Heart right ventricle (tissue), 16 donors: Measurements from ENCODE around the gene AHNAK. TPM values are rescaled to one million over a fixed set of nuclear protein-coding genes. Genes with fewer than 3 reads are reported as not detected.

Source experiments
- ATAC-seq, 8 donors: fragments of 200-7000 bp; cut with Tn5 transposase; one replicate each; pipeline ENCODE4 v1.9.1; 2020; ENCODE audit warnings: mild to moderate bottlenecking in 8 of 8, moderate library complexity in 8 of 8, moderate number of reproducible peaks in 1 of 8
- DNase-seq, 2 donors: peaks; one replicate each; pipeline ENCODE4 v3.0.0-alpha.2; 2020
- H3K27ac ChIP-seq, 10 donors: fragments of 200-600 bp; sonication (generic) in 2 of 10; one replicate each; pipeline versions ENCODE4 v1.5.0 to v1.8.0; 2020 to 2022; ENCODE audit warnings: mild to moderate bottlenecking in 3 of 10
- H3K27me3 ChIP-seq, 7 donors: fragments of 200-600 bp; one replicate each; pipeline ENCODE4 v1.8.0; 2021 to 2022; ENCODE audit warnings: mild to moderate bottlenecking in 2 of 7
- H3K36me3 ChIP-seq, 9 donors: fragments of 200-600 bp; sonication (generic) in 1 of 9; one replicate each; pipeline versions ENCODE4 v1.5.0 to v1.8.0; 2020 to 2022; ENCODE audit warnings: mild to moderate bottlenecking in 2 of 9
- H3K4me1 ChIP-seq, 9 donors: fragments of 200-600 bp; sonication (generic) in 1 of 9; one replicate each; pipeline versions ENCODE4 v1.5.0 to v1.8.0; 2020 to 2022; ENCODE audit warnings: mild to moderate bottlenecking in 4 of 9
- H3K4me3 ChIP-seq, 10 donors: fragments of 200-600 bp; sonication (generic) in 2 of 10; one replicate each; pipeline versions ENCODE4 v1.5.0 to v1.8.0; 2020 to 2022; ENCODE audit warnings: mild to moderate bottlenecking in 7 of 10, moderate library complexity in 2 of 10
- H3K9me3 ChIP-seq, 11 donors: fragments of 200-600 bp in 10 of 11; sonication (generic) in 2 of 11; one replicate each; pipeline versions ENCODE4 v1.5.0 to v1.8.0; 2013 to 2022; ENCODE audit warnings: mild to moderate bottlenecking in 2 of 11, control low read depth in 1 of 11, moderate library complexity in 1 of 11
- WGBS, 2 donors: extraction: QIAGEN DNeasy Blood & Tissue Kit; methylation state at CpG; one replicate each; pipeline ENCODE4 v1.1.7; 2013; ENCODE audit warnings: inconsistent platforms in 1 of 2; 5-methylcytosine and 5-hydroxymethylcytosine counted together
- intact Hi-C, 10 donors: fragments of 100-400 bp; cut with DNase I; formaldehyde crosslinking; loops; one replicate each; pipeline versions ENCODE4 v1.11.1 to v1.14.2; 2022
- polyA plus RNA-seq, 2 donors: library from polyadenylated mRNA; stranded (reverse); fragments of 200-250 nt; gene quantifications; one replicate each; pipeline ENCODE4 v1.2.3, GENCODE V29; 2013
- total RNA-seq, 10 donors: library from RNA; stranded (reverse); fragmentation: NEBNext Ultra II Directional in 3 of 10; extraction: Animal tissue kit (Norgen Biotek cat#: 25700) in 3 of 10; gene quantifications; one replicate each; pipeline versions ENCODE4 v1.2.1 to v1.2.4, GENCODE V29; 2021 to 2023
- TF ChIP-seq, protein P1 (sequence below), 9 donors: fragments of 200-600 bp; sonication (generic) in 2 of 9; IDR thresholded peaks; one replicate each; pipeline versions ENCODE4 v1.5.0 to v1.8.0; 2021 to 2022; ENCODE audit warnings: antibody characterized with exemption in 9 of 9, mild to moderate bottlenecking in 5 of 9, moderate library complexity in 1 of 9
- donor health status: Arrhythmogenic right ventricular cardiomyopathy.
- donor health status: ischemic (EF 13 %, LVEDD 7.1; RV severe dilation, severe dysfunction).
- donor health status: healthy with polysubstance abuse.
- donor health status: DM: no; HTN: yes; CAD: no.
- donor health status: DM: no; HTN: no; CAD: no.
- donor health status: ischemic (EF 25% LVEDD 6.9; RV normal size, moderate dysfunction).
- donor health status: ischemic (EF 25% LVEDD 5.7; RV mildly dilated, moderate dysfunction).
- donor health status: healthy.
- donor health status: DM: yes; HTN: yes; CAD: no.
- donor health status: Ischemic cardiomyopathy.
- donor health status: ischemic (EF 35%, LVEDD 5.7; RV mildly dilated, moderate dysfunction).
- donor health status: nonischemic (EF 11% LVEDD 7.7; RV severe dilation, severe dysfunction).
- donor health status: DM: yes; HTN: yes; CAD: no.
- donor health status: PGD.
- donor health status: ischemic (EF 29% LVEDD 5.4; RV normal size, mild dysfunction).
- donor health status: nonischemic (EF 23%, LVEDD 6.1; RV moderate dilation, normal function).

The AHNAK gene
- total and polyA plus RNA-seq, 12 donors = 101 to 447 (median 366) TPM

DNA sequence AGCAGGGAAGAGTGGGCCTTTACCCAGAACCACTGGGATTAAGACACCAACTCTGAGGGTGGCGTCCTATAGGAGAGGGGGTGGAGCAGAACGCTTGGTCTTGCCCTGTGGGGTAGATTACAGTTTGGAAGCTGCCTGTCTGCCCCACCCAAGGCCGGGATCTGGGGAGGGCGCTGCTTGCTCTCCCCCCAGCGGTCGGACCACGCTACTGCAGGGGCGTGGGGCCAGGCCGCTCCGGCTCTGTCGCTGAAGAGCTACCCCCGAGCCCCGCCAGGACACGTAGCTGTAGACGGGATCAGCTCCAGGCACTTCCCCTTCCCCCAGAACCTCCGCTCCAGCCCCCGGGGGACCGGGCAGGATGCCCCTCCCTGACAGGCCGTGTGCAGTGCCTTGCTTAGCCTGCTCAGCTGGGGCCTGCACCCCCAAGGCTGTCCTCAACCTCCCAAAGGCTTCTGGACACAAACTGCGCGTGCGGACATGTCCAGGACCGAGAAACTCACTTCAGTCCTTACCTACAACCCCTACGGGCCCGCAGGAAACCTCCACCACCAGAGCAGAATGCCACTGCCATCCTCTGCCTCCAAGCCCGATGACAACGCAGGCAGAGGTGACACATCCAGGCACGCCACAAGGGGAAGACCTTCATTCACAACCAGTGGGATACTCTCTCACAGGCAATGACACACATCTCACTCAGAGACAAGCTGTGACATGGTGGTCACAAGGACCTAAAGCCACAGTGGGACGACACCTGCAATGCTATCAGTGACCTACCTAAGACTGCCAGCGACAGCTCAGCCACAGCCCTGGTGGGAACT, 3.6 kb downstream of the AHNAK start:
- 1 to 2% methylated on average over 30 of the region's 30 CpGs for WGBS, 2 donors
- Histone ChIP-seq H3K4me3 (peak overlapping the region; percentile 72 to 100 (median 99)), H3K27me3 (peaks cover 0 to 6% (median 0%) of the 10 kb centered on the region in 7 donors), H3K4me1 (peaks cover 52 to 82% (median 74%) of the 10 kb centered on the region in 9 donors), H3K27ac (peak overlapping the region; percentile 98 to 100 (median 100)), H3K9me3 (no peaks in the 10 kb centered on the region), H3K36me3 (peaks cover 0 to 16% (median 0%) of the 10 kb centered on the region in 9 donors)
- peak; percentile 26 to 70 (median 44) for ATAC-seq
- intact Hi-C loops = loop anchor here (1.0 to 10.0 kb wide), 16 partner anchors 14 to 148 kb away; no protein-coding TSS in a partner anchor
- TF ChIP-seq, protein P1, sequence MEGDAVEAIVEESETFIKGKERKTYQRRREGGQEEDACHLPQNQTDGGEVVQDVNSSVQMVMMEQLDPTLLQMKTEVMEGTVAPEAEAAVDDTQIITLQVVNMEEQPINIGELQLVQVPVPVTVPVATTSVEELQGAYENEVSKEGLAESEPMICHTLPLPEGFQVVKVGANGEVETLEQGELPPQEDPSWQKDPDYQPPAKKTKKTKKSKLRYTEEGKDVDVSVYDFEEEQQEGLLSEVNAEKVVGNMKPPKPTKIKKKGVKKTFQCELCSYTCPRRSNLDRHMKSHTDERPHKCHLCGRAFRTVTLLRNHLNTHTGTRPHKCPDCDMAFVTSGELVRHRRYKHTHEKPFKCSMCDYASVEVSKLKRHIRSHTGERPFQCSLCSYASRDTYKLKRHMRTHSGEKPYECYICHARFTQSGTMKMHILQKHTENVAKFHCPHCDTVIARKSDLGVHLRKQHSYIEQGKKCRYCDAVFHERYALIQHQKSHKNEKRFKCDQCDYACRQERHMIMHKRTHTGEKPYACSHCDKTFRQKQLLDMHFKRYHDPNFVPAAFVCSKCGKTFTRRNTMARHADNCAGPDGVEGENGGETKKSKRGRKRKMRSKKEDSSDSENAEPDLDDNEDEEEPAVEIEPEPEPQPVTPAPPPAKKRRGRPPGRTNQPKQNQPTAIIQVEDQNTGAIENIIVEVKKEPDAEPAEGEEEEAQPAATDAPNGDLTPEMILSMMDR (IDR thresholded peaks at IDR 0.05) = peak; percentile 30 to 100 (median 100)
- DNase-seq = peak; percentile 86 to 88

DNA sequence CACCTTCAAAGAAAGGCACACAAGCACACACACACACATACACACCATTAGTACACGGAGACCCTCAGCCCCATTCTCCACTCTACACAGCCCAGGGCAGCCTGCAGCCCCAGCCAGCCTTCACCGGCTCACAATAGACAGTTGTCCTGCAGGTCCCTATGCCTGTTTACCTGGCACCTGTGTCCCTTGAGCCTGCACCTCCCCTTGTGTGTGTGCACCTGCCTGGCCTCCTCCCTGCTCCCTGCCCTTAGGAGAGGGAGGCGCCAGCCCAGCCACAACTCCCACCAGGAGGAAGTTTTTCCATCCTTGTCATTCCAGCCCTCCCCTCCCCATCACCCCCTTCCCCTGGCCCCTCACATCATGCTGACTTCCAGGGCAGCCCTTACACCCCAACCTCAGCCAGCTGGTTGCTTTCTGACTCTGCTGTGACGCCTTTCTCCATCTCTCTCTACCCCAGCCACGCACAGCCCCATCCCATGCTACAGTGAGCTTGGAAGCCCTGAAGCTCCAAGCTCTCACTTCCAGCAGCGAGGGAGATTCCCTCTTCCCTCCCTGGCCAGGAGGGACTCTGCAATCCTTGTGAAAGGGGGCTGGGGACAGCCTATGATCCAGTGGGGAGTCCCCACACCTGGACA, 4.4 kb downstream of the AHNAK start:
- Histone ChIP-seq H3K4me3 (peak overlapping the region in 9 of 10 donors; percentile 72 to 100 (median 99)), H3K36me3 (peaks cover 0 to 16% (median 0%) of the 10 kb centered on the region in 9 donors), H3K9me3 (no peaks in the 10 kb centered on the region), H3K27ac (peak overlapping the region; percentile 98 to 100 (median 100)), H3K4me1 (peaks cover 54 to 82% (median 74%) of the 10 kb centered on the region in 9 donors), H3K27me3 (peaks cover 0 to 6% (median 0%) of the 10 kb centered on the region in 7 donors)
- ATAC-seq = no peak
- TF ChIP-seq, protein P1 (IDR thresholded peaks at IDR 0.05) = no peak
- WGBS, 2 donors = 27 to 34% methylated on average over 6 of the region's 6 CpGs
- DNase-seq = no peak
- intact Hi-C loops = loop anchor here (1.0 to 10.0 kb wide), 15 partner anchors 15 to 147 kb away; no protein-coding TSS in a partner anchor

DNA sequence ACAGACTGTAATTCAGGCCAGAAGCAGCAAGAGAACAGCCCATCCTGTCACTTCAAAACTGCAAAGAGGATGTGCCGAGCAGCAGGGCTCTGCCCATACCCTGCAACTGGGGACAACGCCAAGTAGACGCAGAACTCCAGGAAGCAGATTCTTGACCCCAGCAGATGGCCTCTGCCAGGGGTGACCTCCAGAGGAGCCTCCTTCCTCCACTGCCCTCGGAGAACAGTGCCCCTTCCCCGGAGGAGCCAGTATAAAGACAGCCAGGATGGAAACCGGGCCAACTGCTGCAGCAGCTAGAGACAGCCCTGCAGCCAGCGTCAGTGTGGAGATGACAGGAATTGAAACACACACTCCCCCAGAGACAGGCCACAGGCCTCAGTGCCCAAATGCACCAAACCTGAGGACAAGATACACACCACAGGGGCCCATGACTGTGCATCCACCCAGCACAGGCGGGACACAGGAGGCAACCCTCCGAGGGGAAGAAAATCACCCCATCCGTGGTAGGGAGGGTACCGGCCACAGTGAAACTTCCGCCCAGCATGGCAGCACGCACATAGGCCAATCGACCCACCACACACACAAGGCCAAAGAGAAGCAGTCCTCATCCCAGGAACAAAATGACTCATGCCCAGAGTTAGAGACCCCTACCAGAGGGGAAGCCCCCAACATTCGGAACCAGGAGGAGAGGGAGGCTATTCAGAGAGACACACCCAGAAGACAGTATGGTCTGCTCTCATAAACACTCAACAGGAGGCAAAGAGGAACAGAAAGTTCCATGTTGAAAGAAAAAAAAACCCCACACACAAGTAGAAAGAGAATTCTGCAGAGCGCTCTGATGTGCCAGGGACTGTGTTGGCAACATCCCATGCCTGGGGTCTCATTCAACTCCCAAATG, 5.6 kb downstream of the AHNAK start:
- TF ChIP-seq, protein P1 (IDR thresholded peaks at IDR 0.05) = no peak
- Histone ChIP-seq H3K4me3 (peak overlapping the region in 9 of 10 donors; percentile 0 to 100 (median 99)), H3K4me1 (peaks cover 60 to 91% (median 84%) of the 10 kb centered on the region in 9 donors), H3K27ac (peak overlapping the region; percentile 51 to 100 (median 99)), H3K36me3 (peaks cover 0 to 26% (median 1%) of the 10 kb centered on the region in 9 donors), H3K27me3 (peaks cover 0 to 6% (median 0%) of the 10 kb centered on the region in 7 donors), H3K9me3 (no peaks in the 10 kb centered on the region)
- ATAC-seq = peak in 1 of 8 donors; percentile 0
- intact Hi-C loops = loop anchor here in 8 of 10 donors (5.0 to 10.0 kb wide), 7 partner anchors 34 to 146 kb away; no protein-coding TSS in a partner anchor
- WGBS, 2 donors = 12 to 14% methylated on average over 16 of the region's 16 CpGs
- DNase-seq = peak; percentile 44 to 48
